GM12891 (cell line): ENCODE results near the gene TFPT.

ENCODE experiments used
- DNase-seq: peaks from one replicate; pipeline ENCODE4 v3.0.0; 2011; ENCODE audit warnings: low spot score; ENCODE audit not compliant: insufficient read length
- FAIRE-seq: peaks from 2 replicates; lab custom pipeline; 2011; peaks lifted over from hg19 to GRCh38; lab: Jason Lieb, UNC
- PAX5 ChIP-seq: IDR thresholded peaks from 2 replicates; pipeline ENCODE4 v1.6.1; 2011; ENCODE audit warnings: low read length, moderate library complexity, mild to moderate bottlenecking; ENCODE audit not compliant: insufficient read depth, severe bottlenecking
- POLR2A ChIP-seq: IDR thresholded peaks from 2 replicates; pipeline ENCODE4 v1.6.1; 2011; ENCODE audit warnings: low read depth, low read length, control low read depth
- POLR2AphosphoS5 ChIP-seq: IDR thresholded peaks from 2 replicates; pipeline ENCODE4 v1.6.1; 2011; ENCODE audit warnings: low read depth, low read length, control low read depth
- POU2F2 ChIP-seq: IDR thresholded peaks from 2 replicates; pipeline ENCODE4 v1.6.1; 2011; ENCODE audit warnings: low read depth, mild to moderate bottlenecking, control low read depth, low read length, moderate library complexity
- SPI1 ChIP-seq: IDR thresholded peaks from 2 replicates; pipeline ENCODE4 v1.6.1; 2011; ENCODE audit warnings: low read depth, low read length, control low read depth
- TAF1 ChIP-seq: IDR thresholded peaks from 2 replicates; pipeline ENCODE4 v1.6.1; 2011; ENCODE audit warnings: low read depth, low read length, control low read depth

The TFPT gene

DNA sequence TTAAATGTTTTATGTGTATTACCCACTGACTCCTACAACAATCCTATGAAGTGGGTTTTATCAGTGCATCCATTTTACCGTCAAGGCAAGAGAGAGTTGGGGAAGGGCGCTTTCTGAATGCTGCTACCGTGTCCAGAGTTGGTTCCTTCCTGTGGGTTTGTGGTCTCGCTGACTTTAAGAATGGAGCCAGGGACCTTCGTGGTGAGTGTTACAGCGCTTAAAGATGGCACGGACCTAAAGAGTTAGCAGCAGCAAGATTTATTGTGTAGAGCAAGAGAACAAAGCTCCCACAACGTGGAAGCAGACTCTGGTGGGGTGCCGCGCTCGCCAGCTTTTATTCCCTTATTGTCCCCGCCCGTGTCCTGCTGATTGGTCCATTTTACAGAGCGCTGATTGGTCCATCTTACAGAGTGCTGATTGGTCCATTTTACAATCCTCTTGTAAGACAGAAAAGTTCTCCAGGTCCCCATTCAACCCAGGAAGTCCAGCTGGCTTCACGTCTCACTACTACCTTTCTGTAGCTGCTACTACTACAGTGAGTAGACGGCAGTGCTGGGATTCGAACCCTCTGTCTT lies 20.9 kb downstream of the TFPT start:
- TF ChIP-seq SPI1 (no peak), POU2F2 (no peak), TAF1 (no peak), POLR2AphosphoS5 (no peak), PAX5 (no peak), POLR2A (no peak)
- no peak for DNase-seq
- FAIRE-seq, result no peak

GRCh38 chr19:54084410-54084809 lies 31.0 kb downstream of the TFPT start:
- DNase-seq (no peak), FAIRE-seq (no peak)
- TF ChIP-seq TAF1, result no peak

GRCh38 chr19:54081032-54081431 lies 34.4 kb downstream of the TFPT start, which contains the start of gene TARM1:
Gene TARM1, minus strand, starts transcription at chr19:54081365. Its CDS starts 25 bp downstream, at chr19:54081340.
- no peak for DNase-seq
- TF ChIP-seq POLR2A (no peak), TAF1 (no peak), POU2F2 (no peak), POLR2AphosphoS5 (no peak), PAX5 (no peak), SPI1 (no peak)
- FAIRE-seq, result no peak

GRCh38 chr19:54077334-54077733 lies 38.1 kb downstream of the TFPT start:
- FAIRE-seq, result no peak
- no peak for DNase-seq
- TF ChIP-seq TAF1, result no peak
- no peak for TF ChIP-seq SPI1
- no peak for TF ChIP-seq POU2F2
- TF ChIP-seq PAX5, result no peak
- TF ChIP-seq POLR2AphosphoS5, result no peak
- no peak for TF ChIP-seq POLR2A

- DNase-seq (no peak), FAIRE-seq (no peak)
- no peak for TF ChIP-seq POLR2AphosphoS5
- no peak for TF ChIP-seq SPI1
- no peak for TF ChIP-seq PAX5
- TF ChIP-seq POU2F2, result no peak
- no peak for TF ChIP-seq TAF1
- TF ChIP-seq POLR2A, result no peak
Observed at GRCh38 chr19:54074851-54075250, 40.6 kb downstream of the TFPT start.

- no peak for DNase-seq
- no peak for FAIRE-seq
- TF ChIP-seq SPI1 (no peak), POU2F2 (no peak), TAF1 (no peak), POLR2AphosphoS5 (no peak), PAX5 (no peak)
Observed at GRCh38 chr19:54073829-54074228, 41.6 kb downstream of the TFPT start.

- TF ChIP-seq SPI1 (no peak), POU2F2 (no peak), POLR2AphosphoS5 (no peak), POLR2A (no peak), PAX5 (no peak)
- no peak for FAIRE-seq
- DNase-seq, result no peak
Observed at GRCh38 chr19:54069470-54069869, 46.0 kb downstream of the TFPT start.

DNA sequence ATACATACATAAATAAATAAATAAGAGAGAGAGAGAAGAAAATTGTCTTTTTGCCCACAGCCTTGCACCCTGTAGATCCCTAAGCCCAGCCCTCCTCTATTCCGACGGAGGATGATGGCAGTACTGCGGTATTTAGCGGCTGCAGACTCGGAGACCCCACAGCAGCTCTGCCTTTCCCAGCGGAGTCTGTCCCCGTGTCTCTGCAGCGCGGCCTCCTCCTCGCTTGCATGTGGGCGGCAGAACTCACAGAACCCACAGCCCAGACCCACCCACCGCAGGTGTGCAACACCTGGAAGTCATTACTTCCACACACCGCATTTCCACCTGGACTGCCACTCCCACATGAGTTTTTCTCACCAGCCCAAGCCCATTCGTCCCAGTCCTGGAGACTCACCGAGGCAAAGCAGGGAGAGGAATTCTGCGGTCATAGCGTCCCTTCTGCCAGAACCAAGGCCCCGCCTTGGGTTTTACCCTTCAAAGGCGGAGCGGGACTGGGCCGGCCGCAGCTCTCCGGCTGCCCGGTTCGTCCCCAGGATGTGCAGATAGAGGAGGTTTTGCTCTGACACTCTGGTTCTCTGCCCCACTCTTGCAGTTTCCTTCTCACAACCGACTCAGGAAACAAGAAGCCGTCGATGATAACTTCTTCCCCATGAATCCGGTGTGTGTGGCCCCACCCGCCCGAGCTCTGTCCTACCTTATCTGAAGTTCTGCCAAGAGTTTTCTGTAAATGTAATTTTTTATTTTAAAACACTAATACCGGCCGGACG lies 51.9 kb downstream of the TFPT start, which contains the start of gene VSTM1:
Gene VSTM1 (minus strand): TSS at position 548 of the 767 bp plus-strand sequence. CDS start 120 bp downstream, at position 428.
- TF ChIP-seq TAF1 (no peak), PAX5 (no peak)
- DNase-seq, result no peak
- no peak for FAIRE-seq

DNA sequence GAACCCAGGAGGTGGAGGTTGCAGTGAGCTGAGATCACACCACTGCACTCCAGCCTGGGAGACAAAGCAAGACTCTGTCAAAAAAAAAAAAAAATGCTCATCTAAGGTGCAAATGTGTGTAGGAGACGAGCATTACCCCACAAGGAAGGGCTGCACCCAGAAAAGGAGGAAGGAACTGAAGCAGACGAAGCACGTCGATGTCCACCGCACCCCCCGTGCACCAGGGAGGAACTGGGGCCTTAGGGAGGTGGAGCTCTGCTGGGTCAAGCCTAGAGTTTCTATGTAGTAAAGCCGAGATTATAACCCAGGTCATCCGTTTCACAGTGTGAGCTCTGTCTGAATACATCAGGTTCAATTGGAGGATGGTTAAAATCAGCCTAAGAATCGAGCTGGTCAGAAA lies 52.8 kb downstream of the TFPT start:
- no peak for FAIRE-seq
- TF ChIP-seq PAX5 (no peak), POU2F2 (no peak), TAF1 (no peak), POLR2AphosphoS5 (no peak), POLR2A (no peak), SPI1 (no peak)

More for the DNA sequence above, 52.8 kb downstream of the TFPT start:
- no peak for DNase-seq
